22Rv1 (cell line): ENCODE measurements around the gene ARMC7.

ENCODE experiments used
- H3K27ac ChIP-seq: fragments of 450-650 bp; 2 replicates; pipeline ENCODE4 v1.5.1; 2017
- CTCF ChIP-seq: fragments of 450-650 bp; IDR thresholded peaks from 2 replicates; pipeline ENCODE4 v1.5.1; 2017; ENCODE audit warnings: mild to moderate bottlenecking
- ZFX ChIP-seq: fragments of 450-650 bp; IDR thresholded peaks from 2 replicates; pipeline ENCODE4 v1.6.1; 2017; ENCODE audit warnings: antibody characterized with exemption, borderline replicate concordance

The ARMC7 gene

GRCh38 chr17:75115555-75115954 lies 5.8 kb downstream of the ARMC7 start:
- H3K27ac ChIP-seq, result no peak overlapping the region
- TF ChIP-seq ZFX (no peak), CTCF (no peak)

- TF ChIP-seq ZFX (no peak), CTCF (no peak)
Measured at GRCh38 chr17:75116737-75117136, 7.0 kb downstream of the ARMC7 start.

GRCh38 chr17:75118307-75118706 lies 8.5 kb downstream of the ARMC7 start:
- H3K27ac ChIP-seq, result no peak overlapping the region
- TF ChIP-seq ZFX (no peak), CTCF (no peak)

More at GRCh38 chr17:75116737-75117136, 7.0 kb downstream of the ARMC7 start:
- H3K27ac ChIP-seq, result no peak overlapping the region

GRCh38 chr17:75124041-75124818 lies 14.5 kb downstream of the ARMC7 start:
- peak overlapping the region; percentile 77 for H3K27ac ChIP-seq
- 0 out of 2 replicates have a peak, but pooled peaks have one; percentile 9 for TF ChIP-seq CTCF
- TF ChIP-seq ZFX, result no peak

GRCh38 chr17:75124819-75125162 lies 15.0 kb downstream of the ARMC7 start:
- TF ChIP-seq ZFX (no peak), CTCF (no peak)
- peak overlapping the region; percentile 77 for H3K27ac ChIP-seq

- H3K27ac ChIP-seq, result 0 out of 2 replicates have a peak overlapping the region, but pooled peaks have one; percentile 7
- TF ChIP-seq CTCF, result no peak
- TF ChIP-seq ZFX, result no peak
Measured at GRCh38 chr17:75125984-75126383, 16.2 kb downstream of the ARMC7 start.

- no peak for TF ChIP-seq ZFX
- no peak for TF ChIP-seq CTCF
- no peak overlapping the region for H3K27ac ChIP-seq
Measured at GRCh38 chr17:75126954-75127353, 17.2 kb downstream of the ARMC7 start.

- 0 out of 2 replicates have a peak overlapping the region, but pooled peaks have one; percentile 12 for H3K27ac ChIP-seq
Measured at GRCh38 chr17:75127936-75128335, 18.2 kb downstream of the ARMC7 start.
